Uterus (tissue), 2 donors: ENCODE results near the gene ZNF865.

Experiments
- POLR2A ChIP-seq, 2 donors: fragments of 450-650 bp; IDR thresholded peaks; one replicate each; pipeline ENCODE4 v1.6.1; 2016; ENCODE audit warnings: antibody characterized with exemption in 2 of 2, mild to moderate bottlenecking in 1 of 2, moderate library complexity in 1 of 2
- TF ChIP-seq, protein P1 (sequence below), 4 experiments: fragments of 200-600 bp in 2 of 4; fragments of 450-650 bp in 2 of 4; sonication (generic) in 2 of 4; IDR thresholded peaks; one replicate each; pipeline ENCODE4 v1.5.1; 2016 to 2019; ENCODE audit warnings: antibody characterized with exemption in 4 of 4, mild to moderate bottlenecking in 2 of 4, moderate library complexity in 1 of 4

GRCh38 chr19:55606471-55606787 lies 982 bp downstream of the ZNF865 start:
- TF ChIP-seq, protein P1, sequence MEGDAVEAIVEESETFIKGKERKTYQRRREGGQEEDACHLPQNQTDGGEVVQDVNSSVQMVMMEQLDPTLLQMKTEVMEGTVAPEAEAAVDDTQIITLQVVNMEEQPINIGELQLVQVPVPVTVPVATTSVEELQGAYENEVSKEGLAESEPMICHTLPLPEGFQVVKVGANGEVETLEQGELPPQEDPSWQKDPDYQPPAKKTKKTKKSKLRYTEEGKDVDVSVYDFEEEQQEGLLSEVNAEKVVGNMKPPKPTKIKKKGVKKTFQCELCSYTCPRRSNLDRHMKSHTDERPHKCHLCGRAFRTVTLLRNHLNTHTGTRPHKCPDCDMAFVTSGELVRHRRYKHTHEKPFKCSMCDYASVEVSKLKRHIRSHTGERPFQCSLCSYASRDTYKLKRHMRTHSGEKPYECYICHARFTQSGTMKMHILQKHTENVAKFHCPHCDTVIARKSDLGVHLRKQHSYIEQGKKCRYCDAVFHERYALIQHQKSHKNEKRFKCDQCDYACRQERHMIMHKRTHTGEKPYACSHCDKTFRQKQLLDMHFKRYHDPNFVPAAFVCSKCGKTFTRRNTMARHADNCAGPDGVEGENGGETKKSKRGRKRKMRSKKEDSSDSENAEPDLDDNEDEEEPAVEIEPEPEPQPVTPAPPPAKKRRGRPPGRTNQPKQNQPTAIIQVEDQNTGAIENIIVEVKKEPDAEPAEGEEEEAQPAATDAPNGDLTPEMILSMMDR (IDR thresholded peaks at IDR 0.05) = no peak
- TF ChIP-seq POLR2A (IDR thresholded peaks at IDR 0.05) = no peak
